H1 (cell line): ENCODE data around the gene PGPEP1. TPM values are rescaled to one million over a fixed set of nuclear protein-coding genes. Genes with fewer than 3 reads are reported as not detected.

ENCODE experiments used
- CTCF ChIA-PET: fragments of 300-600 bp; sonication (Branson Sonifier 250); formaldehyde crosslinking; loops from one replicate; lab custom pipeline; 2021; ENCODE audit not compliant: partially characterized antibody; lab: Charles Lee
- POLR2A ChIA-PET: fragments of 300-600 bp; sonication (Branson Sonifier 250); formaldehyde crosslinking; loops from one replicate; lab custom pipeline; 2021; ENCODE audit warnings: inconsistent platforms; ENCODE audit not compliant: partially characterized antibody; lab: Charles Lee
- DNase-seq, 2 experiments: peaks; one replicate each; pipeline versions ENCODE4 v3.0.0 to v3.0.0-alpha.2; 2010 to 2022; ENCODE audit warnings: low spot score in 2 of 2, low read depth in 1 of 2, mixed read lengths in 1 of 2
- FAIRE-seq: peaks from 2 replicates; lab custom pipeline; 2011; peaks lifted over from hg19 to GRCh38; lab: Jason Lieb, UNC
- H2AFZ ChIP-seq: 2 replicates; pipeline ENCODE4 v1.8.1; 2012; ENCODE audit warnings: low read length, inconsistent platforms
- H2AK5ac ChIP-seq: 2 replicates; pipeline ENCODE4 v1.6.1; 2013; ENCODE audit warnings: low read depth, low read length
- H2BK120ac ChIP-seq: replicated peaks from 2 replicates; pipeline ENCODE3; 2013; ENCODE audit warnings: low read depth, low read length, inconsistent platforms
- H2BK12ac ChIP-seq: 2 replicates; pipeline ENCODE4 v1.6.1; 2013; ENCODE audit warnings: low read depth, low read length
- H2BK15ac ChIP-seq: 2 replicates; pipeline ENCODE4 v1.6.1; 2013; ENCODE audit warnings: low read length
- H2BK20ac ChIP-seq: 2 replicates; pipeline ENCODE4 v1.6.1; 2013; ENCODE audit warnings: low read length
- H2BK5ac ChIP-seq: 2 replicates; pipeline ENCODE4 v1.6.1; 2013; ENCODE audit warnings: low read depth, low read length
- H3K14ac ChIP-seq: 2 replicates; pipeline ENCODE4 v1.6.1; 2013; ENCODE audit warnings: inconsistent platforms; ENCODE audit not compliant: insufficient read length
- H3K18ac ChIP-seq: 2 replicates; pipeline ENCODE4 v1.6.1; 2013; ENCODE audit warnings: low read length; ENCODE audit errors: extremely low read depth
- H3K23ac ChIP-seq: 2 replicates; pipeline ENCODE4 v1.6.1; 2013; ENCODE audit warnings: inconsistent platforms; ENCODE audit not compliant: insufficient read length
- H3K23me2 ChIP-seq: 2 replicates; pipeline ENCODE4 v1.6.1; 2013; ENCODE audit warnings: low read depth, low read length
- H3K27ac ChIP-seq: 2 replicates; pipeline ENCODE4 v1.6.1; 2011; ENCODE audit warnings: low read depth, low read length, inconsistent platforms
- H3K27me3 ChIP-seq, 4 experiments: replicated peaks in 1 of 4; 1 replicate in 1 of 4; 2 replicates in 3 of 4; pipeline versions ENCODE4 v1.6.1 to v1.8.1; 2011 to 2013; ENCODE audit warnings: low read length in 3 of 4, mild to moderate bottlenecking in 3 of 4, inconsistent platforms in 2 of 4, mixed read lengths in 2 of 4, moderate library complexity in 1 of 4; ENCODE audit not compliant: control insufficient read depth in 3 of 4, insufficient read depth in 3 of 4; ENCODE audit errors: extremely low read depth in 1 of 4
- H3K36me3 ChIP-seq, 4 experiments: 2 replicates each; pipeline versions ENCODE4 v1.6.1 to v1.8.1; 2011 to 2013; ENCODE audit warnings: mild to moderate bottlenecking in 4 of 4, low read length in 3 of 4, moderate library complexity in 2 of 4, control low read depth in 1 of 4, inconsistent platforms in 1 of 4; ENCODE audit not compliant: insufficient read depth in 4 of 4, control insufficient read depth in 2 of 4
- H3K4ac ChIP-seq: replicated peaks from 2 replicates; pipeline ENCODE3; 2013; ENCODE audit warnings: low read length, low read depth, mixed read lengths, inconsistent platforms; ENCODE audit not compliant: insufficient read length
- H3K4me1 ChIP-seq, 4 experiments: replicated peaks in 1 of 4; 1 replicate in 1 of 4; 2 replicates in 3 of 4; pipeline versions ENCODE4 v1.6.1 to v1.8.1; 2011 to 2013; ENCODE audit warnings: low read length in 3 of 4, inconsistent platforms in 2 of 4, mixed read lengths in 1 of 4; ENCODE audit not compliant: insufficient read depth in 4 of 4, control insufficient read depth in 3 of 4
- H3K4me2 ChIP-seq, 2 experiments: 2 replicates each; pipeline versions ENCODE4 v1.6.1 to v1.8.1; 2011 to 2013; ENCODE audit warnings: low read depth in 2 of 2, low read length in 2 of 2, control low read depth in 1 of 2, inconsistent platforms in 1 of 2, mild to moderate bottlenecking in 1 of 2; ENCODE audit not compliant: insufficient read depth in 1 of 2
- H3K4me3 ChIP-seq, 4 experiments: fragments of 200-600, 300-600 bp in 1 of 4; sonication (generic), shearing (Covaris generic), sonication (Bioruptor Twin) in 1 of 4; 2 replicates each; pipeline versions ENCODE4 v1.5.1 to v1.8.1; 2011 to 2016; ENCODE audit warnings: low read length in 4 of 4, low read depth in 3 of 4, control low read depth in 2 of 4, inconsistent platforms in 2 of 4, mild to moderate bottlenecking in 2 of 4, mixed read lengths in 1 of 4, moderate library complexity in 1 of 4; ENCODE audit not compliant: insufficient read depth in 2 of 4; ENCODE audit errors: extremely low read depth in 1 of 4
- H3K56ac ChIP-seq: replicated peaks from 2 replicates; pipeline ENCODE3; 2013; ENCODE audit warnings: low read depth, mild to moderate bottlenecking, mixed read lengths, low read length, inconsistent platforms; ENCODE audit not compliant: insufficient read length
- H3K79me1 ChIP-seq: 2 replicates; pipeline ENCODE4 v1.6.1; 2013; ENCODE audit warnings: low read depth, low read length, control low read depth
- H3K79me2 ChIP-seq, 2 experiments: 2 replicates each; pipeline versions ENCODE4 v1.6.1 to v1.8.1; 2012 to 2013; ENCODE audit warnings: low read length in 2 of 2, mild to moderate bottlenecking in 2 of 2, inconsistent platforms in 1 of 2; ENCODE audit not compliant: insufficient read depth in 2 of 2, control insufficient read depth in 1 of 2
- H3K9ac ChIP-seq, 4 experiments: replicated peaks in 1 of 4; 1 replicate in 1 of 4; 2 replicates in 3 of 4; pipeline versions ENCODE4 v1.6.1 to v1.8.1; 2011 to 2013; ENCODE audit warnings: low read depth in 3 of 4, low read length in 3 of 4, control low read depth in 2 of 4, mild to moderate bottlenecking in 2 of 4, moderate library complexity in 2 of 4, inconsistent platforms in 1 of 4; ENCODE audit errors: extremely low read depth in 1 of 4
- H3K9me3 ChIP-seq, 2 experiments: 2 replicates each; pipeline versions ENCODE4 v1.6.1 to v1.8.1; 2012 to 2013; ENCODE audit warnings: mild to moderate bottlenecking in 2 of 2, moderate library complexity in 2 of 2, control low read depth in 1 of 2, inconsistent platforms in 1 of 2, low read depth in 1 of 2, low read length in 1 of 2, mixed read lengths in 1 of 2; ENCODE audit not compliant: insufficient read depth in 2 of 2
- H4K20me1 ChIP-seq, 2 experiments: replicated peaks in 1 of 2; 2 replicates each; pipeline versions ENCODE3 to v1.8.1; 2011 to 2013; ENCODE audit warnings: inconsistent platforms in 2 of 2, low read length in 2 of 2, mild to moderate bottlenecking in 1 of 2; ENCODE audit not compliant: insufficient read depth in 2 of 2, control insufficient read depth in 1 of 2
- H4K5ac ChIP-seq: 2 replicates; pipeline ENCODE4 v1.6.1; 2013; ENCODE audit warnings: low read length, low read depth, mixed read lengths, inconsistent platforms; ENCODE audit not compliant: insufficient read length
- H4K8ac ChIP-seq: 2 replicates; pipeline ENCODE4 v1.8.0; 2013; ENCODE audit warnings: mild to moderate bottlenecking, moderate library complexity, low read length, inconsistent platforms; ENCODE audit not compliant: insufficient read depth; ENCODE audit errors: extremely low read depth
- H4K91ac ChIP-seq: replicated peaks from 2 replicates; pipeline ENCODE3; 2013; ENCODE audit warnings: low read length, mixed read lengths, inconsistent platforms; ENCODE audit not compliant: insufficient read length
- NANOG ChIP-seq: IDR thresholded peaks from 2 replicates; pipeline ENCODE4 v1.6.1; 2011; ENCODE audit warnings: low read length, low read depth, mild to moderate bottlenecking, inconsistent platforms; ENCODE audit not compliant: insufficient read depth, poor library complexity, severe bottlenecking
- YY1 ChIP-seq: IDR thresholded peaks from 2 replicates; pipeline ENCODE4 v1.6.1; 2011; ENCODE audit warnings: low read depth, mild to moderate bottlenecking, low read length
- WGBS, 2 experiments: shearing (Covaris generic) in 1 of 2; methylation state at CpG; one replicate each; pipeline versions ENCODE4 v1.1.6 to v1.1.7; 2013 to 2015; ENCODE audit warnings: low lambda C conversion rate in 2 of 2, mixed read lengths in 2 of 2, inconsistent platforms in 1 of 2, low coverage in 1 of 2, missing lambda C conversion rate in 1 of 2; ENCODE audit not compliant: insufficient replicate concordance in 2 of 2, insufficient coverage in 1 of 2, insufficient read length in 1 of 2; ENCODE audit errors: extremely low coverage in 1 of 2, missing lambda C conversion rate in 1 of 2; 5-methylcytosine and 5-hydroxymethylcytosine counted together
- polyA plus RNA-seq, 7 experiments: library from polyadenylated mRNA; depleted of rRNA in 3 of 7; stranded (reverse) in 5 of 7; unstranded in 2 of 7; fragments of >200 nt in 5 of 7; fragments of 200-250 nt in 2 of 7; gene quantifications; 1 replicate in 5 of 7; 2 replicates in 1 of 7; 4 replicates in 1 of 7; pipeline versions ENCODE4 v1.2.1 to v1.2.3, GENCODE V29; 2011 to 2013; ENCODE audit warnings: missing spikeins in 2 of 7, mixed read lengths in 2 of 7
- total RNA-seq: library from RNA; stranded (reverse); fragmentation: NEBNext Ultra II Directional; extraction: Animal tissue kit (Norgen Biotek cat#: 25700); gene quantifications from 2 replicates; pipeline ENCODE4 v1.2.1, GENCODE V29; 2021
- TF ChIP-seq, protein P1 (sequence below), 3 experiments: IDR thresholded peaks; 1 replicate in 2 of 3; 2 replicates in 1 of 3; pipeline versions ENCODE4 v1.5.1 to v1.6.1; 2011; ENCODE audit warnings: low read length in 3 of 3, mild to moderate bottlenecking in 3 of 3, inconsistent platforms in 2 of 3, low read depth in 1 of 3, moderate library complexity in 1 of 3; ENCODE audit not compliant: insufficient read depth in 1 of 3; ENCODE audit errors: control extremely low read depth in 1 of 3

Gene PGPEP1
- total and polyA plus RNA-seq, 2 of the 8 experiments (the other 6 are each of a cell fraction or from before 2014, with no cell fraction given) = 17.0 to 33.4 TPM

GRCh38 chr19:18346091-18346490, 5.7 kb downstream of the PGPEP1 start:
- peak in 1 of 2 experiments; percentile 61 for DNase-seq
- Histone ChIP-seq H3K79me2 (peaks cover 0 to 4% of the 10 kb centered on the region in 2 experiments; a peak in 1 of 4 replicates), H3K27ac (no peak overlapping the region), H3K9ac (no peak overlapping the region; a peak in 2 of 7 replicates), H3K4me2 (peak overlapping the region; percentile 17 to 31; a peak in 2 of 4 replicates), H2BK20ac (no peak overlapping the region), H2AK5ac (no peak overlapping the region), H4K91ac (no peak overlapping the region), H3K23ac (no peak overlapping the region), H3K36me3 (no peaks in the 10 kb centered on the region), H3K14ac (no peak overlapping the region), H3K27me3 (no peaks in the 10 kb centered on the region), H3K4me1 (peaks cover 0 to 9% (median 5%) of the 10 kb centered on the region in 4 experiments; a peak in 5 of 7 replicates), H2AFZ (no peak overlapping the region), H3K18ac (no peak overlapping the region), H4K20me1 (no peaks in the 10 kb centered on the region), H3K23me2 (peaks cover 4% of the 10 kb centered on the region), H4K8ac (no peak overlapping the region), H3K4me3 (no peak overlapping the region), H4K5ac (no peak overlapping the region), H3K9me3 (no peaks in the 10 kb centered on the region), H2BK15ac (no peak overlapping the region), H3K4ac (no peak overlapping the region), H2BK120ac (no peak overlapping the region), H2BK5ac (no peak overlapping the region), H3K79me1 (no peaks in the 10 kb centered on the region), H2BK12ac (0 out of 2 replicates have a peak overlapping the region, but pooled peaks have one; percentile 2), H3K56ac (no peak overlapping the region)
- CTCF ChIA-PET = interaction anchor here (0.6 to 6.1 kb wide), 11 partner anchors 17 to 167 kb away, joined by 3 to 132 read pairs (median 4); partner anchors contain the start of gene SSBP4
- POLR2A ChIA-PET = interaction anchor here (0.6 to 1.6 kb wide), 11 partner anchors 14 to 71 kb away, joined by 3 to 11 read pairs (median 3); partner anchors contain the start of gene JUND
- peak; percentile 50 for FAIRE-seq
- WGBS, 2 experiments = 33% methylated on average over 8 of the region's 8 CpGs; no CpG with 5 or more reads in 1 of the 2 experiments
- TF ChIP-seq, protein P1, sequence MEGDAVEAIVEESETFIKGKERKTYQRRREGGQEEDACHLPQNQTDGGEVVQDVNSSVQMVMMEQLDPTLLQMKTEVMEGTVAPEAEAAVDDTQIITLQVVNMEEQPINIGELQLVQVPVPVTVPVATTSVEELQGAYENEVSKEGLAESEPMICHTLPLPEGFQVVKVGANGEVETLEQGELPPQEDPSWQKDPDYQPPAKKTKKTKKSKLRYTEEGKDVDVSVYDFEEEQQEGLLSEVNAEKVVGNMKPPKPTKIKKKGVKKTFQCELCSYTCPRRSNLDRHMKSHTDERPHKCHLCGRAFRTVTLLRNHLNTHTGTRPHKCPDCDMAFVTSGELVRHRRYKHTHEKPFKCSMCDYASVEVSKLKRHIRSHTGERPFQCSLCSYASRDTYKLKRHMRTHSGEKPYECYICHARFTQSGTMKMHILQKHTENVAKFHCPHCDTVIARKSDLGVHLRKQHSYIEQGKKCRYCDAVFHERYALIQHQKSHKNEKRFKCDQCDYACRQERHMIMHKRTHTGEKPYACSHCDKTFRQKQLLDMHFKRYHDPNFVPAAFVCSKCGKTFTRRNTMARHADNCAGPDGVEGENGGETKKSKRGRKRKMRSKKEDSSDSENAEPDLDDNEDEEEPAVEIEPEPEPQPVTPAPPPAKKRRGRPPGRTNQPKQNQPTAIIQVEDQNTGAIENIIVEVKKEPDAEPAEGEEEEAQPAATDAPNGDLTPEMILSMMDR (IDR thresholded peaks at IDR 0.05; ENCODE audit: control extremely low read depth in 1 of 3, insufficient read depth in 1 of 3, low read depth in 1 of 3, low read length in 3 of 3) = peak; percentile 1 to 19 (median 4); a peak in 2 of 4 replicates
- TF ChIP-seq YY1 (peak; percentile 26; the same call in 1 of the 2 replicates), NANOG (peak; percentile 89)
